Upper lobe of right lung (tissue), 1 donor: ENCODE measurements around the gene RAMP3. TPM values are rescaled to one million over a fixed set of nuclear protein-coding genes. Genes with fewer than 3 reads are reported as not detected.
"Not testable (repeated sequence)": the region's sequence is repeated elsewhere in the genome, so short reads cannot be mapped to it uniquely, and the experiment has no call there.

Source experiments
- ATAC-seq: fragments of 200-7000 bp; cut with Tn5 transposase; one replicate; pipeline ENCODE4 v1.9.1; 2020; ENCODE audit warnings: mild to moderate bottlenecking, moderate library complexity
- DNase-seq: peaks from one replicate; pipeline ENCODE4 v3.0.0-alpha.2; 2020
- H3K27ac ChIP-seq: fragments of 200-600 bp; one replicate; pipeline ENCODE4 v1.8.0; 2022
- H3K27me3 ChIP-seq: fragments of 200-600 bp; one replicate; pipeline ENCODE4 v1.8.0; 2022; ENCODE audit warnings: mild to moderate bottlenecking
- H3K36me3 ChIP-seq: fragments of 200-600 bp; one replicate; pipeline ENCODE4 v1.8.0; 2022
- H3K4me1 ChIP-seq: fragments of 200-600 bp; one replicate; pipeline ENCODE4 v1.8.0; 2022
- H3K4me3 ChIP-seq: fragments of 200-600 bp; one replicate; pipeline ENCODE4 v1.8.0; 2022; ENCODE audit warnings: mild to moderate bottlenecking
- H3K9me3 ChIP-seq: fragments of 200-600 bp; one replicate; pipeline ENCODE4 v1.8.0; 2022
- intact Hi-C: fragments of 100-400 bp; cut with DNase I; formaldehyde crosslinking; loops from one replicate; pipeline ENCODE4 v1.11.0; 2022
- total RNA-seq: library from RNA; stranded (reverse); fragmentation: NEBNext Ultra II Directional; extraction: Animal tissue kit (Norgen Biotek cat#: 25700); gene quantifications from one replicate; pipeline ENCODE4 v1.2.1, GENCODE V29; 2021
- TF ChIP-seq, protein P1 (sequence below): fragments of 200-600 bp; IDR thresholded peaks from one replicate; pipeline ENCODE4 v1.8.0; 2022; ENCODE audit warnings: antibody characterized with exemption
- donor health status: DM: no; HTN: yes; CAD: no; lungs with severe emphysema.

RAMP3 gene
- total RNA-seq, 1 donor from 2014 or later = 255 TPM

- intact Hi-C loops = no loop called here
- no peak overlapping the region for H3K4me3 ChIP-seq
- H3K27ac ChIP-seq = no peak overlapping the region
- no peaks in the 10 kb centered on the region for H3K36me3 ChIP-seq
- no peak for ATAC-seq
- TF ChIP-seq, protein P1, sequence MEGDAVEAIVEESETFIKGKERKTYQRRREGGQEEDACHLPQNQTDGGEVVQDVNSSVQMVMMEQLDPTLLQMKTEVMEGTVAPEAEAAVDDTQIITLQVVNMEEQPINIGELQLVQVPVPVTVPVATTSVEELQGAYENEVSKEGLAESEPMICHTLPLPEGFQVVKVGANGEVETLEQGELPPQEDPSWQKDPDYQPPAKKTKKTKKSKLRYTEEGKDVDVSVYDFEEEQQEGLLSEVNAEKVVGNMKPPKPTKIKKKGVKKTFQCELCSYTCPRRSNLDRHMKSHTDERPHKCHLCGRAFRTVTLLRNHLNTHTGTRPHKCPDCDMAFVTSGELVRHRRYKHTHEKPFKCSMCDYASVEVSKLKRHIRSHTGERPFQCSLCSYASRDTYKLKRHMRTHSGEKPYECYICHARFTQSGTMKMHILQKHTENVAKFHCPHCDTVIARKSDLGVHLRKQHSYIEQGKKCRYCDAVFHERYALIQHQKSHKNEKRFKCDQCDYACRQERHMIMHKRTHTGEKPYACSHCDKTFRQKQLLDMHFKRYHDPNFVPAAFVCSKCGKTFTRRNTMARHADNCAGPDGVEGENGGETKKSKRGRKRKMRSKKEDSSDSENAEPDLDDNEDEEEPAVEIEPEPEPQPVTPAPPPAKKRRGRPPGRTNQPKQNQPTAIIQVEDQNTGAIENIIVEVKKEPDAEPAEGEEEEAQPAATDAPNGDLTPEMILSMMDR = no peak
- H3K4me1 ChIP-seq = no peaks in the 10 kb centered on the region
- no peaks in the 10 kb centered on the region for H3K9me3 ChIP-seq
- no peak for DNase-seq
- H3K27me3 ChIP-seq = no peaks in the 10 kb centered on the region
Measured at GRCh38 chr7:45162943-45163691, 5.5 kb downstream of the RAMP3 start.

- no peak for DNase-seq
- H3K4me3 ChIP-seq = no peak overlapping the region
- H3K4me1 ChIP-seq = no peaks in the 10 kb centered on the region
- intact Hi-C loops = no loop called here
- TF ChIP-seq, protein P1 = no peak
- no peak for ATAC-seq
- no peaks in the 10 kb centered on the region for H3K36me3 ChIP-seq
- H3K9me3 ChIP-seq = no peaks in the 10 kb centered on the region
- no peak overlapping the region for H3K27ac ChIP-seq
- H3K27me3 ChIP-seq = no peaks in the 10 kb centered on the region
Measured at GRCh38 chr7:45163692-45164052, 6.1 kb downstream of the RAMP3 start.

GRCh38 chr7:45164271-45164670 is 6.7 kb downstream of the RAMP3 start:
- H3K27me3 ChIP-seq, ATAC-seq, H3K27ac ChIP-seq, intact Hi-C loops, H3K36me3 ChIP-seq, H3K4me3 ChIP-seq, H3K4me1 ChIP-seq, H3K9me3 ChIP-seq, DNase-seq: not testable (repeated sequence)

DNA sequence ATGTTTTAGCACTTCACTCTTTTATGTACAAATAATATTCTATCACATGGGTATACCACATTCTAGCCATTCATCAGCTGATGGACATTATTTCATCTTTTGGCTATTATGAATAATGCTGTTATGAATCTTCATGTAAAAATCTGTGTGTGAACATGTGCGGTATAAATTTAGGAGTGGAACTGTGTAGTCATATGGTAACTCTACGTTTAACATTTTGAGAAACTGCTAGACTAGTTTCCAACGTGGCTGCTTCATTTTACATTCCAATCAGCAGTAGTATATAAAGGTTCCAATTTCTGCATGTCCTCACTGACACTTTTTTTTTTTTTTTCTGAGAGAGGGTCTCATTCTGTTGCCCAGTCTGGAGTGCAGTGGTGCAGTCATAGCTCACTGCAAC is 8.3 kb downstream of the RAMP3 start:
- intact Hi-C loops = no loop called here
- Histone ChIP-seq H3K27ac (no peak overlapping the region), H3K4me1 (no peaks in the 10 kb centered on the region), H3K36me3 (no peaks in the 10 kb centered on the region), H3K9me3 (no peaks in the 10 kb centered on the region), H3K4me3 (no peak overlapping the region), H3K27me3 (no peaks in the 10 kb centered on the region)
- ATAC-seq (no peak), DNase-seq (no peak)
- TF ChIP-seq, protein P1 = no peak

DNA sequence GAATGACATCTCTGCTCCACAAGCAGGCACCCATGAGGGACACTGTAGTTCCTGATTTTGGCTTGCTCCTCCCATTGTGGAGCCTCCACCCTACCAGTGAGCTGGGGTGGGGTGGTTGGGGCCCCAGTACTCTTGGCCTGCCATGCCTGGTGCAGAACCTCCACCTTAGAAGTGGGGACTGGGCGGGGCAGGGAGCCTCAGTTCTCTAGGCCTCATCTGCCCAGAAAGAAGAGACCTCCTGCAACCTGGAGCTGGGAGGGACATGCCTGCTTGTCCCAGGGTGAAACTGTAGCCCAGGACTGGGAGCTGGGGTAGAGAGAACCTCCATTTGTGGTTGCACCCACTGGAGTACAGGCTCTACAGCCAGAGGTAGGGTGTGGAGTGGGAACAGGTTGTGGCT is 14.4 kb downstream of the RAMP3 start:
- H3K36me3 ChIP-seq = no peaks in the 10 kb centered on the region
- H3K27me3 ChIP-seq = no peaks in the 10 kb centered on the region
- intact Hi-C loops = no loop called here
- no peaks in the 10 kb centered on the region for H3K4me1 ChIP-seq
- TF ChIP-seq, protein P1 = no peak
- ATAC-seq (no peak), DNase-seq (peak; percentile 32)
- no peak overlapping the region for H3K27ac ChIP-seq
- H3K9me3 ChIP-seq = no peaks in the 10 kb centered on the region
- H3K4me3 ChIP-seq = no peak overlapping the region

DNA sequence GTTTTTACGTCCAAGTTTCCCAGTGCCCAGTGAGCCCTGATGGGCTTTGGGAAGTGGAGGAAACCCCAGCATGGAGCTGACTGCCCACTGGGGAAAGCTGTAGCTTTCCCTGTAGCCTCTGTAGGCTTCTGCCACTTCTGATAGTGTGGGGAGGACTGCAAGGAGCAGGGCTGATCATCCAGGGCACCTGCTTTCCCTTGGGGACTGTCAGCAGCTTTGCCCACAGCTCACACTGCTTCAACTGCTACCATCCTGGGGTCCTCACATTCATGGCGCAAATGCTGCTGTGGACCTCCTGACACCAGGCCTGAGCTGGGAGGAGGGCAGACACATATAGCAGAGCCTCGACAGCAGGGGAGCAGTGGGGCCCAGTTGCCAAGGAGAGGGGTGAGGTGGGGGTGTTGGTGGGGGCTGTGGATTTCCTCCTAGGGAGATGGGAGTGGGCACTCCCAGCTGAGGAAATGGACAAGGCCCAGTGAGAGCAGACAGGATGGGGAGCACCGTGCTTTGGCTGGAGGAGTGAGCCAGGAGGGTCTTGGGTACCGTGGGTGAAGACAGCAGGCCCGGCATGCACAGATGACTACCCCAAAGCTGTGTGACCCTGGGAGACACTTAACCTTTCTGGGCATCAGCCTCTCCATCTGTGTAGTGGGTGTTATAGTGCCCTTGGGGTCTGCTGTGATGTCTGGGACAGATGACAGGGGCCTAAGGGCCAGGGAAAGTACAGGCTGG is 16.2 kb downstream of the RAMP3 start:
- H3K9me3 ChIP-seq = no peaks in the 10 kb centered on the region
- H3K27me3 ChIP-seq = no peaks in the 10 kb centered on the region
- no peaks in the 10 kb centered on the region for H3K36me3 ChIP-seq
- DNase-seq (peak; percentile 50), ATAC-seq (no peak)
- H3K27ac ChIP-seq = no peak overlapping the region
- no peak overlapping the region for H3K4me3 ChIP-seq
- TF ChIP-seq, protein P1 = no peak
- no peaks in the 10 kb centered on the region for H3K4me1 ChIP-seq
- intact Hi-C loops = no loop called here
